OCI-LY3 (cell line): ENCODE results near the gene ITGA6.

ENCODE experiments used
- EZH2phosphoT487 ChIP-seq: fragments of 200-600 bp; shearing (Covaris generic); IDR thresholded peaks from 2 replicates; pipeline ENCODE4 v1.6.1; 2018; ENCODE audit warnings: antibody characterized with exemption, mixed run types, low read depth
- TF ChIP-seq, protein P1 (sequence below): fragments of 200-600, 300-600 bp; sonication (generic); IDR thresholded peaks from 2 replicates; pipeline ENCODE4 v1.5.1; 2014; ENCODE audit warnings: antibody characterized with exemption, low read length, low read depth

DNA sequence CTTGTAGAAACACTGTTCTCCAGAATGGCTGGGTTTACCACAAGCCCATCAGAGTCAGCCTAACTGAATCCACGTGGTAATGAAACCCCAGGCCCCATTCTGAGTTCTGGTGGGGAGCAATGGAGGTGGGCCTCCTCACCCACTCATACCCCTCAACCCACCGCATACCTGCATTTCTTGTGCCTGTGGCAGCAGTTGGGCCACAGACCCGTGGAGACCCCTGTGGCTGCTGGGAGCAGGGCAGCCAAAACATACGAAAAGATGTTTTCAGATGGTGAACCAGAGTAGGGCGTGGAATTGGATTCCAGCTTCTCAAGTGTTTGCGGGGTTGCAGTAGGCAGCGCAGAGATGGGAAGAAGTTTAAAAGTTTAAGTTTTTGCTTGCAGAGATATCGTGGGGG, 51.0 kb downstream of the ITGA6 start:
- TF ChIP-seq, protein P1, sequence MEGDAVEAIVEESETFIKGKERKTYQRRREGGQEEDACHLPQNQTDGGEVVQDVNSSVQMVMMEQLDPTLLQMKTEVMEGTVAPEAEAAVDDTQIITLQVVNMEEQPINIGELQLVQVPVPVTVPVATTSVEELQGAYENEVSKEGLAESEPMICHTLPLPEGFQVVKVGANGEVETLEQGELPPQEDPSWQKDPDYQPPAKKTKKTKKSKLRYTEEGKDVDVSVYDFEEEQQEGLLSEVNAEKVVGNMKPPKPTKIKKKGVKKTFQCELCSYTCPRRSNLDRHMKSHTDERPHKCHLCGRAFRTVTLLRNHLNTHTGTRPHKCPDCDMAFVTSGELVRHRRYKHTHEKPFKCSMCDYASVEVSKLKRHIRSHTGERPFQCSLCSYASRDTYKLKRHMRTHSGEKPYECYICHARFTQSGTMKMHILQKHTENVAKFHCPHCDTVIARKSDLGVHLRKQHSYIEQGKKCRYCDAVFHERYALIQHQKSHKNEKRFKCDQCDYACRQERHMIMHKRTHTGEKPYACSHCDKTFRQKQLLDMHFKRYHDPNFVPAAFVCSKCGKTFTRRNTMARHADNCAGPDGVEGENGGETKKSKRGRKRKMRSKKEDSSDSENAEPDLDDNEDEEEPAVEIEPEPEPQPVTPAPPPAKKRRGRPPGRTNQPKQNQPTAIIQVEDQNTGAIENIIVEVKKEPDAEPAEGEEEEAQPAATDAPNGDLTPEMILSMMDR = no peak
- no peak for TF ChIP-seq EZH2phosphoT487
